GM12878 (cell line): ENCODE measurements around the gene MAD1L1. TPM values are rescaled to one million over a fixed set of nuclear protein-coding genes. Genes with fewer than 3 reads are reported as not detected.

ENCODE experiments used
- E2F4 ChIP-seq: IDR thresholded peaks from 2 replicates; pipeline ENCODE4 v1.6.1; 2012; ENCODE audit warnings: low read depth, low read length, improper control_type of control experiment
- FOS ChIP-seq: IDR thresholded peaks from 3 replicates; pipeline ENCODE4 v1.6.1; 2011; ENCODE audit warnings: borderline replicate concordance; ENCODE audit not compliant: insufficient read length; ENCODE audit errors: extremely low read depth
- GABPA ChIP-seq: IDR thresholded peaks from 2 replicates; pipeline ENCODE4 v1.6.1; 2014; ENCODE audit warnings: antibody characterized with exemption, low read depth, mild to moderate bottlenecking, inconsistent platforms
- MYB ChIP-seq: fragments of 150-350 bp; IDR thresholded peaks from 2 replicates; pipeline ENCODE4 v1.6.1; 2014; ENCODE audit warnings: mild to moderate bottlenecking, low read depth, low read length, borderline replicate concordance
- NKRF ChIP-seq: fragments of 450-650 bp; conservative IDR thresholded peaks from 2 replicates; pipeline ENCODE4 v1.6.1; 2017; ENCODE audit warnings: mild to moderate bottlenecking, moderate library complexity
- NRF1 ChIP-seq: conservative IDR thresholded peaks from 2 replicates; pipeline ENCODE4 v1.6.1; 2011; ENCODE audit warnings: mild to moderate bottlenecking, low read depth, low read length, improper control_type of control experiment
- PAX8 ChIP-seq: fragments of 450-650 bp; IDR thresholded peaks from 2 replicates; pipeline ENCODE4 v1.6.1; 2017; ENCODE audit warnings: mild to moderate bottlenecking, moderate library complexity
- RAD51 ChIP-seq: fragments of 450-650 bp; IDR thresholded peaks from 2 replicates; pipeline ENCODE4 v1.6.1; 2016; ENCODE audit warnings: moderate library complexity, mild to moderate bottlenecking, inconsistent platforms
- RCOR1 ChIP-seq: conservative IDR thresholded peaks from 2 replicates; pipeline ENCODE4 v1.6.1; 2012; ENCODE audit warnings: low read depth, low read length, improper control_type of control experiment
- RELA ChIP-seq: fragments of 450-650 bp; IDR thresholded peaks from 2 replicates; pipeline ENCODE4 v1.8.0; 2014; ENCODE audit warnings: borderline replicate concordance; ENCODE audit not compliant: partially characterized antibody
- RFX5 ChIP-seq: IDR thresholded peaks from 2 replicates; pipeline ENCODE4 v1.6.1; 2011; ENCODE audit warnings: low read depth, low read length, improper control_type of control experiment
- SMAD5 ChIP-seq: IDR thresholded peaks from 2 replicates; pipeline ENCODE4 v1.6.1; 2016; ENCODE audit warnings: antibody characterized with exemption, low read depth
- SP1 ChIP-seq: IDR thresholded peaks from one replicate; pipeline ENCODE4 v1.6.1; 2011; ENCODE audit warnings: low read depth, low read length
- TCF3 ChIP-seq: IDR thresholded peaks from 2 replicates; pipeline ENCODE4 v1.6.1; 2012; ENCODE audit warnings: low read depth, mild to moderate bottlenecking, low read length, borderline replicate concordance; ENCODE audit not compliant: insufficient read depth
- TCF7 ChIP-seq: IDR thresholded peaks from 2 replicates; pipeline ENCODE4 v1.6.1; 2014; ENCODE audit warnings: antibody characterized with exemption, borderline replicate concordance
- ZNF217 ChIP-seq: fragments of 450-650 bp; IDR thresholded peaks from 2 replicates; pipeline ENCODE4 v1.6.1; 2017; ENCODE audit warnings: antibody characterized with exemption, mild to moderate bottlenecking
- ZNF384 ChIP-seq: IDR thresholded peaks from 2 replicates; pipeline ENCODE4 v1.6.1; 2012; ENCODE audit warnings: low read depth, mild to moderate bottlenecking, low read length, improper control_type of control experiment, borderline replicate concordance
- polyA plus RNA-seq, 11 experiments: library from polyadenylated mRNA; depleted of rRNA in 4 of 11; unstranded in 6 of 11; stranded (reverse) in 5 of 11; fragments of >200 nt; fragmentation: Nextera tagmentation in 4 of 11; fragmentation: Illumina TruSeq in 1 of 11; extraction: Ambion mirVana in 4 of 11; extraction: Trizol in 1 of 11; gene quantifications; 1 replicate in 1 of 11; 2 replicates in 10 of 11; pipeline versions ENCODE4 v1.2.1 to v1.2.3, GENCODE V29; 2011 to 2016; ENCODE audit warnings: inconsistent platforms in 2 of 11, missing spikeins in 2 of 11, low read depth in 1 of 11
- total RNA-seq, 4 experiments: library from RNA; depleted of rRNA in 3 of 4; stranded (reverse); fragments of >200 nt in 3 of 4; fragmentation: Illumina TruSeq in 1 of 4; extraction: Trizol in 1 of 4; gene quantifications; 2 replicates each; pipeline versions ENCODE4 v1.2.1 to v1.2.3, GENCODE V29; 2013 to 2021
- TF ChIP-seq, protein P1 (sequence below): fragments of 450-650 bp; IDR thresholded peaks from 2 replicates; pipeline ENCODE4 v1.6.1; 2016; ENCODE audit warnings: mild to moderate bottlenecking
- TF ChIP-seq, protein P2 (sequence below): fragments of 450-650 bp; IDR thresholded peaks from 2 replicates; pipeline ENCODE4 v1.6.1; 2017; ENCODE audit warnings: mild to moderate bottlenecking, moderate library complexity

Gene MAD1L1
- total and polyA plus RNA-seq, 10 of the 15 experiments (the other 5 are each of a cell fraction or from before 2014, with no cell fraction given) = 2.2 to 76.8 (median 38.3) TPM

GRCh38 chr7:1940402-1940786 is 292.4 kb downstream of the MAD1L1 start (continued):
- TF ChIP-seq RFX5 = no peak
- no peak; the same call in 1 of the 2 replicates for TF ChIP-seq ZNF217
- TF ChIP-seq MYB = no peak
- no peak for TF ChIP-seq SMAD5
- TF ChIP-seq NKRF = no peak
- no peak for TF ChIP-seq FOS
- TF ChIP-seq, protein P1, sequence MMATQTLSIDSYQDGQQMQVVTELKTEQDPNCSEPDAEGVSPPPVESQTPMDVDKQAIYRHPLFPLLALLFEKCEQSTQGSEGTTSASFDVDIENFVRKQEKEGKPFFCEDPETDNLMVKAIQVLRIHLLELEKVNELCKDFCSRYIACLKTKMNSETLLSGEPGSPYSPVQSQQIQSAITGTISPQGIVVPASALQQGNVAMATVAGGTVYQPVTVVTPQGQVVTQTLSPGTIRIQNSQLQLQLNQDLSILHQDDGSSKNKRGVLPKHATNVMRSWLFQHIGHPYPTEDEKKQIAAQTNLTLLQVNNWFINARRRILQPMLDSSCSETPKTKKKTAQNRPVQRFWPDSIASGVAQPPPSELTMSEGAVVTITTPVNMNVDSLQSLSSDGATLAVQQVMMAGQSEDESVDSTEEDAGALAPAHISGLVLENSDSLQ = no peak
- no peak for TF ChIP-seq TCF7
- no peak for TF ChIP-seq E2F4
- no peak for TF ChIP-seq SP1
- no peak for TF ChIP-seq ZNF384
- TF ChIP-seq TCF3 = no peak
- TF ChIP-seq, protein P2, sequence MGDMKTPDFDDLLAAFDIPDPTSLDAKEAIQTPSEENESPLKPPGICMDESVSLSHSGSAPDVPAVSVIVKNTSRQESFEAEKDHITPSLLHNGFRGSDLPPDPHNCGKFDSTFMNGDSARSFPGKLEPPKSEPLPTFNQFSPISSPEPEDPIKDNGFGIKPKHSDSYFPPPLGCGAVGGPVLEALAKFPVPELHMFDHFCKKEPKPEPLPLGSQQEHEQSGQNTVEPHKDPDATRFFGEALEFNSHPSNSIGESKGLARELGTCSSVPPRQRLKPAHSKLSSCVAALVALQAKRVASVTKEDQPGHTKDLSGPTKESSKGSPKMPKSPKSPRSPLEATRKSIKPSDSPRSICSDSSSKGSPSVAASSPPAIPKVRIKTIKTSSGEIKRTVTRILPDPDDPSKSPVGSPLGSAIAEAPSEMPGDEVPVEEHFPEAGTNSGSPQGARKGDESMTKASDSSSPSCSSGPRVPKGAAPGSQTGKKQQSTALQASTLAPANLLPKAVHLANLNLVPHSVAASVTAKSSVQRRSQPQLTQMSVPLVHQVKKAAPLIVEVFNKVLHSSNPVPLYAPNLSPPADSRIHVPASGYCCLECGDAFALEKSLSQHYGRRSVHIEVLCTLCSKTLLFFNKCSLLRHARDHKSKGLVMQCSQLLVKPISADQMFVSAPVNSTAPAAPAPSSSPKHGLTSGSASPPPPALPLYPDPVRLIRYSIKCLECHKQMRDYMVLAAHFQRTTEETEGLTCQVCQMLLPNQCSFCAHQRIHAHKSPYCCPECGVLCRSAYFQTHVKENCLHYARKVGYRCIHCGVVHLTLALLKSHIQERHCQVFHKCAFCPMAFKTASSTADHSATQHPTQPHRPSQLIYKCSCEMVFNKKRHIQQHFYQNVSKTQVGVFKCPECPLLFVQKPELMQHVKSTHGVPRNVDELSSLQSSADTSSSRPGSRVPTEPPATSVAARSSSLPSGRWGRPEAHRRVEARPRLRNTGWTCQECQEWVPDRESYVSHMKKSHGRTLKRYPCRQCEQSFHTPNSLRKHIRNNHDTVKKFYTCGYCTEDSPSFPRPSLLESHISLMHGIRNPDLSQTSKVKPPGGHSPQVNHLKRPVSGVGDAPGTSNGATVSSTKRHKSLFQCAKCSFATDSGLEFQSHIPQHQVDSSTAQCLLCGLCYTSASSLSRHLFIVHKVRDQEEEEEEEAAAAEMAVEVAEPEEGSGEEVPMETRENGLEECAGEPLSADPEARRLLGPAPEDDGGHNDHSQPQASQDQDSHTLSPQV = no peak
- TF ChIP-seq NRF1 = no peak
- no peak for TF ChIP-seq PAX8
- no peak for TF ChIP-seq RELA
- peak; percentile 88; the same call in 1 of the 2 replicates for TF ChIP-seq RCOR1
- TF ChIP-seq GABPA = no peak
- TF ChIP-seq RAD51 = peak; percentile 76
